Measurements from ENCODE around the gene RAB24. TPM values are rescaled to one million over a fixed set of nuclear protein-coding genes. Genes with fewer than 3 reads are reported as not detected.

The RAB24 gene
- total and polyA plus RNA-seq, 2 experiments from 2014 or later = 27.1 to 27.7 TPM

DNA sequence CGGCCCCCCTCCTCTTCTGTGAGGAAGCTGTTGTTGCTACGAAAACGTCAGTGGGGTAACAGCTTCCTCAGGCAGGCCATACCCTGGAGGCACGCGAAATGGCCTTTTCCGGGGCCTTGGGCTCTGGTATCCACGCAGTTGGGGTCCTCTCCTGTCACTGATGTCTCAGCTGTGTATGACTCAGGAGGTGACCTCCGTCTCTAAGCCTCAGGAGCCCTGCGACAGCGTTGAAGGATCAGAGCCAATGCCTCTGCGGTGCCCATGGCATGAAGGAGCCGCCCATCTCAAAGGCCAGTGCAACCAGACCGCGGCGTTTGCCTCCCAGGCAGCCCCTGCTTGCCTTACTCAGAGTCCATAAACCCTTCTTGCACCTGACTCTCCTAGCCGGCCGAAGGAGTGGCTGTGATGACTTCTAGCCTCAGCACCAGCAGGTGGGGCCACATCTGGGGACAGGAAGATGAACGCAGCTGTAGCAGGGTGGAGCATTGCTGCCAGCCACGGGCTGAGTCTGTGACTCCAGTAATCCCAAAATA, 9.2 kb upstream of the RAB24 start:
- peaks cover 11% of the 10 kb centered on the region; the same call in 1 of the 2 replicates for H4K20me1 ChIP-seq (replicated peaks; ENCODE audit: insufficient read depth)
- peak overlapping the region; percentile 90 for H3K4me2 ChIP-seq
- peak; percentile 10 for ATAC-seq
- Mint-ChIP-seq H3K9me3 (no peaks in the 10 kb centered on the region; the same call in 2 of the 3 replicates), H3K4me1 (peaks cover 18% of the 10 kb centered on the region), H3K4me3 (peak overlapping the region; percentile 75), H3K36me3 (ENCODE audit: low read depth) (no peaks in the 10 kb centered on the region; the same call in 2 of the 3 replicates), H3K27ac (no peak overlapping the region), H3K27me3 (ENCODE audit: insufficient read depth, low read depth, poor library complexity) (peaks cover 17% of the 10 kb centered on the region)
- H3K79me2 ChIP-seq (replicated peaks; ENCODE audit: insufficient read depth) = no peaks in the 10 kb centered on the region
- no peaks in the 10 kb centered on the region for H3K27me3 ChIP-seq (ENCODE audit: insufficient read depth)
- no peak for TF ChIP-seq JUNB (IDR thresholded peaks at IDR 0.05; ENCODE audit: unreplicated experiment)
- TF ChIP-seq, protein P1, sequence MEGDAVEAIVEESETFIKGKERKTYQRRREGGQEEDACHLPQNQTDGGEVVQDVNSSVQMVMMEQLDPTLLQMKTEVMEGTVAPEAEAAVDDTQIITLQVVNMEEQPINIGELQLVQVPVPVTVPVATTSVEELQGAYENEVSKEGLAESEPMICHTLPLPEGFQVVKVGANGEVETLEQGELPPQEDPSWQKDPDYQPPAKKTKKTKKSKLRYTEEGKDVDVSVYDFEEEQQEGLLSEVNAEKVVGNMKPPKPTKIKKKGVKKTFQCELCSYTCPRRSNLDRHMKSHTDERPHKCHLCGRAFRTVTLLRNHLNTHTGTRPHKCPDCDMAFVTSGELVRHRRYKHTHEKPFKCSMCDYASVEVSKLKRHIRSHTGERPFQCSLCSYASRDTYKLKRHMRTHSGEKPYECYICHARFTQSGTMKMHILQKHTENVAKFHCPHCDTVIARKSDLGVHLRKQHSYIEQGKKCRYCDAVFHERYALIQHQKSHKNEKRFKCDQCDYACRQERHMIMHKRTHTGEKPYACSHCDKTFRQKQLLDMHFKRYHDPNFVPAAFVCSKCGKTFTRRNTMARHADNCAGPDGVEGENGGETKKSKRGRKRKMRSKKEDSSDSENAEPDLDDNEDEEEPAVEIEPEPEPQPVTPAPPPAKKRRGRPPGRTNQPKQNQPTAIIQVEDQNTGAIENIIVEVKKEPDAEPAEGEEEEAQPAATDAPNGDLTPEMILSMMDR (conservative IDR thresholded peaks at IDR 0.05; ENCODE audit: low read depth in 2 of 2) = peak in 1 of 2 experiments; percentile 43; a peak in 3 of 4 replicates
- no peaks in the 10 kb centered on the region for H3K36me3 ChIP-seq (ENCODE audit: insufficient read depth)
- peaks cover 12% of the 10 kb centered on the region for H3K4me1 ChIP-seq (ENCODE audit: insufficient read depth)
- H3F3A ChIP-seq (replicated peaks; ENCODE audit: low read depth) = peaks cover 12% of the 10 kb centered on the region
- peak overlapping the region; percentile 67; the same call in 1 of the 2 replicates for H2AFZ ChIP-seq
- peak overlapping the region; percentile 69 for H3K4me3 ChIP-seq
- no peaks in the 10 kb centered on the region for H3K9me2 ChIP-seq (ENCODE audit: insufficient read depth)
- DNase-seq (ENCODE audit: low spot score) = peak; percentile 72
- H3K27ac ChIP-seq (ENCODE audit: low read depth) = peak overlapping the region; percentile 11; the same call in 1 of the 2 replicates

DNA sequence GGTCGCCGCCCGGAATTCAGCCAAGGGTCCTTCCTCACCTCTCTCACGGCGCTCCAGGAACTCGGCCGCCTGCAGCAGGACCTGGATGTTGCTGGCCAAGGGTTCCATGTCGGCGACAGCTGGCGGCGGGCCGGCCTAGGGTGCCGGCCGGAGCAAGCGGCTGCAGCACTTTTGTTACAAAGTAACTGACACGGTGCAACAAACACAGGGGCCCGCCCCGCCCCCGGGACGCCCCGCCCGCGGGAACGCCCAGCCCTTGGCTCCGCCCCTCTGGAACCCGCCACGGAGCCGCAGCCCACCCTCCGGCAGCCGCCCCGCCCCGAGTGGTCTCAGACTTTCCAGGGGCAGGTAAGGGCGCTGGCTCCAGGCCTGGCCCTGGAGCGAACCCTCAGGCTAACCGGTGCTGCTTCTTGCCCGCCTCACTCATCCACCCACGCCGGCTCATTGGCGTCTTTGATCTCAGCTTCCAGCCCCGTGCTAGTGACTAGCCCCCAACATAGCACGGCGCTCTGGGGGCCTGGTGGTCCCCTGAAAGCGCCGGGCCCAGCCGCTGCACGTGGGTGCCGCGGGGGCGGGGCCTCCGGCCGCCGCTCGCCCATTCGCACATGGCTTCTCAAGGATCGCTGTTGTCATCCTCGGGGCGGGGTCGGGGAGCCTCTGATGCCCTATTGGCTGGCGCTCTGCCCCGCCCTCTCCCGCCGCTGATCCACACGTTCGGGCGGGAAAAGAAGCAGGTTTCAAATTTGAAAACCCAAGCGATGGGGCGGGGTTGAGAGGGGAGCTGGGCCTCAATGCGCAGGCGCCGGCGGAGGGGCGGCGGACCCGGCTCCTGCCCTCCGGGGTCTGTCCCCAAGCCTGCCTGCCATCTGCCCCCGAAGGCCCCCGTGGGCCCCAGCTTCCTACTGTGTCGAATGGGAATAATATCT, 8.5 kb upstream of the RAB24 start, which contains the start of gene MXD3:
TSS of gene MXD3 (minus strand) at position 176 of the 926 bp plus-strand sequence. CDS start at position 108, 68 bp downstream.
- peaks cover 13% of the 10 kb centered on the region for H3K27me3 Mint-ChIP-seq (ENCODE audit: insufficient read depth, low read depth, poor library complexity)
- DNase-seq (ENCODE audit: low spot score) = peak; percentile 100
- H3K4me3 ChIP-seq = peak within 1 kb of the TSS; percentile 69
- H3K27me3 ChIP-seq (ENCODE audit: insufficient read depth) = no peaks in the 10 kb centered on the region
- H3K36me3 Mint-ChIP-seq (ENCODE audit: low read depth) = peaks cover 2% of the 10 kb centered on the region
- no peaks in the 10 kb centered on the region for H3K9me2 ChIP-seq (ENCODE audit: insufficient read depth)
- H3K27ac ChIP-seq (ENCODE audit: low read depth) = peak within 1 kb of the TSS; percentile 91; the same call in 1 of the 2 replicates
- H4K20me1 ChIP-seq (replicated peaks; ENCODE audit: insufficient read depth) = peaks cover 11% of the 10 kb centered on the region; the same call in 1 of the 2 replicates
- H3K9me3 Mint-ChIP-seq = no peaks in the 10 kb centered on the region; the same call in 2 of the 3 replicates
- peak; percentile 65 for ATAC-seq
- peak within 1 kb of the TSS; percentile 95 for H3K27ac Mint-ChIP-seq
- peaks cover 18% of the 10 kb centered on the region for H3K4me1 Mint-ChIP-seq
- no peaks in the 10 kb centered on the region for H3K79me2 ChIP-seq (replicated peaks; ENCODE audit: insufficient read depth)
- H3F3A ChIP-seq (replicated peaks; ENCODE audit: low read depth) = peaks cover 14% of the 10 kb centered on the region
- peak within 1 kb of the TSS; percentile 90 for H3K4me2 ChIP-seq
- peak within 1 kb of the TSS; percentile 78; the same call in 1 of the 2 replicates for H2AFZ ChIP-seq
- 0 out of 2 replicates have a peak, but pooled peaks cover under 1% of the 10 kb centered on the region for H3K36me3 ChIP-seq (ENCODE audit: insufficient read depth)
- TF ChIP-seq, protein P2, sequence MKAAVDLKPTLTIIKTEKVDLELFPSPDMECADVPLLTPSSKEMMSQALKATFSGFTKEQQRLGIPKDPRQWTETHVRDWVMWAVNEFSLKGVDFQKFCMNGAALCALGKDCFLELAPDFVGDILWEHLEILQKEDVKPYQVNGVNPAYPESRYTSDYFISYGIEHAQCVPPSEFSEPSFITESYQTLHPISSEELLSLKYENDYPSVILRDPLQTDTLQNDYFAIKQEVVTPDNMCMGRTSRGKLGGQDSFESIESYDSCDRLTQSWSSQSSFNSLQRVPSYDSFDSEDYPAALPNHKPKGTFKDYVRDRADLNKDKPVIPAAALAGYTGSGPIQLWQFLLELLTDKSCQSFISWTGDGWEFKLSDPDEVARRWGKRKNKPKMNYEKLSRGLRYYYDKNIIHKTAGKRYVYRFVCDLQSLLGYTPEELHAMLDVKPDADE (IDR thresholded peaks at IDR 0.05) = no peak
- TF ChIP-seq, protein P3, sequence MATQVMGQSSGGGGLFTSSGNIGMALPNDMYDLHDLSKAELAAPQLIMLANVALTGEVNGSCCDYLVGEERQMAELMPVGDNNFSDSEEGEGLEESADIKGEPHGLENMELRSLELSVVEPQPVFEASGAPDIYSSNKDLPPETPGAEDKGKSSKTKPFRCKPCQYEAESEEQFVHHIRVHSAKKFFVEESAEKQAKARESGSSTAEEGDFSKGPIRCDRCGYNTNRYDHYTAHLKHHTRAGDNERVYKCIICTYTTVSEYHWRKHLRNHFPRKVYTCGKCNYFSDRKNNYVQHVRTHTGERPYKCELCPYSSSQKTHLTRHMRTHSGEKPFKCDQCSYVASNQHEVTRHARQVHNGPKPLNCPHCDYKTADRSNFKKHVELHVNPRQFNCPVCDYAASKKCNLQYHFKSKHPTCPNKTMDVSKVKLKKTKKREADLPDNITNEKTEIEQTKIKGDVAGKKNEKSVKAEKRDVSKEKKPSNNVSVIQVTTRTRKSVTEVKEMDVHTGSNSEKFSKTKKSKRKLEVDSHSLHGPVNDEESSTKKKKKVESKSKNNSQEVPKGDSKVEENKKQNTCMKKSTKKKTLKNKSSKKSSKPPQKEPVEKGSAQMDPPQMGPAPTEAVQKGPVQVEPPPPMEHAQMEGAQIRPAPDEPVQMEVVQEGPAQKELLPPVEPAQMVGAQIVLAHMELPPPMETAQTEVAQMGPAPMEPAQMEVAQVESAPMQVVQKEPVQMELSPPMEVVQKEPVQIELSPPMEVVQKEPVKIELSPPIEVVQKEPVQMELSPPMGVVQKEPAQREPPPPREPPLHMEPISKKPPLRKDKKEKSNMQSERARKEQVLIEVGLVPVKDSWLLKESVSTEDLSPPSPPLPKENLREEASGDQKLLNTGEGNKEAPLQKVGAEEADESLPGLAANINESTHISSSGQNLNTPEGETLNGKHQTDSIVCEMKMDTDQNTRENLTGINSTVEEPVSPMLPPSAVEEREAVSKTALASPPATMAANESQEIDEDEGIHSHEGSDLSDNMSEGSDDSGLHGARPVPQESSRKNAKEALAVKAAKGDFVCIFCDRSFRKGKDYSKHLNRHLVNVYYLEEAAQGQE (IDR thresholded peaks at IDR 0.05; ENCODE audit: unreplicated experiment) = no peak
- TF ChIP-seq POLR2AphosphoS5 (IDR thresholded peaks at IDR 0.05; ENCODE audit: low read depth) (peak; percentile 63), CREB1 (CRISPR knock-in tag; IDR thresholded peaks at IDR 0.05; ENCODE audit: low read depth) (peak; percentile 54; the same call in 1 of the 2 replicates), EZH2 (IDR thresholded peaks at IDR 0.05; ENCODE audit: low read depth, unreplicated experiment) (no peak), EZH2phosphoT487 (IDR thresholded peaks at IDR 0.05; ENCODE audit: unreplicated experiment) (no peak), ZNF331 (CRISPR knock-in tag; IDR thresholded peaks at IDR 0.05; ENCODE audit: low read depth) (no peak), JUNB (IDR thresholded peaks at IDR 0.05; ENCODE audit: unreplicated experiment) (no peak)
- TF ChIP-seq, protein P1 (conservative IDR thresholded peaks at IDR 0.05; ENCODE audit: low read depth in 2 of 2) = no peak
- peaks cover 12% of the 10 kb centered on the region for H3K4me1 ChIP-seq (ENCODE audit: insufficient read depth)
- H3K4me3 Mint-ChIP-seq = peak within 1 kb of the TSS; percentile 75

All from GM23338 (cell line).